HG03064 (cell line): ENCODE results near the gene SLC6A13.

Source experiments
- ATAC-seq: cut with Tn5 transposase; IDR thresholded peaks from one replicate; pipeline ENCODE4 v1.9.1; 2021; ENCODE audit warnings: low read depth; ENCODE audit not compliant: unreplicated experiment

SLC6A13 gene

GRCh38 chr12:184811-185575 is 77.6 kb downstream of the SLC6A13 start:
- no peak for ATAC-seq

DNA sequence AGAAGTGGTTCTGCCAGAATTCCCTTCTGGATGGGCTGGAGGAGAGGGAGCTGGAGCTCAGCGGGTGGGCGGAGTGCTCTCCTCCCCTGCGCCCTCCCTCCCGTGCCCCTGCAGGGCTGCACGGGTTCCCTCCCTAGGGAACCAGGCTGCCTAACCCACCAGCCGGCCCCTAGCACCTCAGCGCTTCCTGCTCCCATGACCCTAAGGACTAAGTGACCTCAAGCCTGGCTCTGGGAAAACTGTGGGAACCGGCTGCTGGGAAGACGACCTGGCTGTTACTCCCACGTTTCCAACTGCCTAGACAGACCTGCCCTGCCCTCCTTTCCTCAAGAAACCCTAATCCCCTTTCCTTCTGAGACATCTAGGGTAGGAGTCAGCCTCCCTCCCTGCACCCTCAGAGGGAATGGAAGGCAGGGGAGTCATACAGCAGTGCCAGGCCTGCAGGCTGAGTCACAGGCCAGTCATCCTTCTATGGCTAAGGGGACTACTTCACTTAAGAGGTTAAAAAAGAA is 80.2 kb downstream of the SLC6A13 start:
- ATAC-seq, result no peak

GRCh38 chr12:181921-182320 is 80.7 kb downstream of the SLC6A13 start:
- ATAC-seq, result no peak

DNA sequence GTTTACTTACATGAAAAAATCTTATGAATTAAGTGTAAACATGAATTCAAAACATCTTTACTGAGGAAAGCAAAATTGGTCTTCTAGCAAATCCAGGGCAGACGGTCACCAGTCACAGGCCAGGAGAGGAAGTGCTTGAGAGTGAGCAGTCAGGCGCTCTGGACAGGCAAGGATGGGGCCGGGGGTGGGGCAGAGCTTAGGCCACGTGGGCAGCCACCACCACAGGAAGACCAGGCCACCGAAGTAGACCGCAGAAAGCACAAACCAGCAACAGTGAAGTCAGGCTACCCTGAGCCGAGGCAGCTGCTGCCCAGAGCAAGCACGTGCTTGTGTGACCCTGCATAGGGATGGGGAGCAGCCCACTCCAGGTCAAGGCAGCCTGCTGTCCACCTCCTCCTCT is 82.2 kb downstream of the SLC6A13 start:
- ATAC-seq, result no peak

- no peak for ATAC-seq
Observed at GRCh38 chr12:179885-180284, 82.8 kb downstream of the SLC6A13 start.

DNA sequence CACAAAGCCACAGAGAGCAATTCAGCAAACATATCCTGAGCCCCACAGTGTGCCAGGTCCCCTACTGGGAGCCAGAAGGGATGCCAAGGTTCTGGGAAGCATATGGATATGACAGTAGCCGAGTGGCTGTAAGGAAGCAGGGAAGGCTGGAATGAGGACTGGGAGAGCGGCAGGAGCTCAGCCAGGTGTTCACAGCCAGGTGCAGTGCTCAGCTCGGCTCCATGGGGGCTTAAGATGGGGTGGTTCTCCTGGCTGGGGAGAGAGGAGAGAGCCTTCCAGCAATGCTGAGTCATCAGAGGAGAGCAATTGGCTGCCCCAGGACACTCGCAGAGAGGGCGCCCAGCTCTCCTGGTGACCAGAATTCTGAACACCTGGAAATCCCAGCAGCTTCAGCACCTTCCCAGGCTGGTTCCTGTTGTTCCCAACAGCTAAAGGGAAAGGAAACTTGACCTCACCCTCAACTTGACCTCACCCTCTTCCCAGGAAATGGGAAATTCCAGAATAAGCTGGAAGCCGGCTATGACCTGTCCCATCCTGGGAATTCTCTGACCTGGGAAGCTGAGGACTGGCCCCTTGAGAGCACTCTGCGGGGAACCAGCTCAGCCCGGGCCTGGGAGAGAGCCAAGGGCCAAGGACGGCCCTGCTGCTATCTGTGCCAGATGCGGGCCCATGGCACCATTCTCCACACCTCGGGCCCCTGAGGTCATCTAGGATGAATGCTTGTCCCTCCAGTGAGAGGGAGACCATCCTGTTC is 83.3 kb downstream of the SLC6A13 start:
- no peak for ATAC-seq

DNA sequence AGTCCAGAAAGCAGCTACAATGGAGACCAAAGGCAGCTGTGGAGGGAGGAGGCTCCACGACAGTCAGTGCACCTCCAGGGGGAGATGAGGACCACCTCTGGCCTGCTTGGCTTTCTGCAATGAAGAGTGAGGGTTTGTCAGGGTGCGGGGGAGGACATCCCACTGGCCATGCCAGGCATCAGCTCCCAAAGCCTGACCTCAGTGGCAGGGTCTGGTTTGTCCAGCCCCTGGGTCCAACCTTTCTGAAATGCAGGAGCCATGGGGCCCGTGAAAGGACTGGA is 83.9 kb downstream of the SLC6A13 start:
- no peak for ATAC-seq

DNA sequence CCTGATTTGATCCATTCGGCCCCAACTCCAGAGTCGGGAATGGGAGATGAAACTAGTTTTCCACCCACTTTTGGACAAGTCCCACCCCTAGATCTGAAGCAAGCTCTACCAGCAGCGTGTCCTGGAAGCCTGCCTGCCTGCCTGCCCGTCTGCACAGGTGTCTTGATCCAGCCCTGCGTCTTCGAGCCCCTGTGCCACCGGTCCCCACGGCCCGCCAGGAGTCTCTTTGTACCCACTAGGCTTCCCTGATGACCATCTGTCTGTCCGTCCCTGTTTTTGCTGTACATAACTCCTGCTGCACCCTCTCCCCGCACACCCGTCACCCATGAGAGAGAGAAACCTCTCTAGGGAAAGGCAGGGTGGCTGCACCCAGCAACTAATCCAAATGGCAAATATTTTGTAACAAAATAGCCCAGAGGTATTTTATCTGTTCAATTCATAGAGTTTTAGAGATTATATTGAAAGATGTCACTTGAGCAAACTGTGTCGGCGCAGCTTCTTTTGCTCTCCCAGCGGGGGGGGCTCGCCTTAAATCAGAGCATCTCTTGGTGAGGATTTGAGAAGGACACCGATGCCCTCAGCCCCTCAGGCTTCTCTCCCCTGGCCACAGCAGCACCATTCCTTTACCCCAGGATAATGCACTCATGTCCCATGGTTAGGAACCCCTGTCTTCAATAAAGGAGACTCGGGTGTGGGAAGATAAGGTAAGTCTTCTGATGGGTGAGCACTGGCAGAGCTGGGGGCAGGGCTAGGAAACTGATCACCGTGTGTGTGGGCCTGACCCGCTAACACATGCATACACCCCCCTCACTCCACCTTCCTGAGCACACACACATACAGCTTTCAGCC is 84.4 kb downstream of the SLC6A13 start:
- no peak for ATAC-seq

GRCh38 chr12:177336-177979 is 85.2 kb downstream of the SLC6A13 start:
- no peak for ATAC-seq

DNA sequence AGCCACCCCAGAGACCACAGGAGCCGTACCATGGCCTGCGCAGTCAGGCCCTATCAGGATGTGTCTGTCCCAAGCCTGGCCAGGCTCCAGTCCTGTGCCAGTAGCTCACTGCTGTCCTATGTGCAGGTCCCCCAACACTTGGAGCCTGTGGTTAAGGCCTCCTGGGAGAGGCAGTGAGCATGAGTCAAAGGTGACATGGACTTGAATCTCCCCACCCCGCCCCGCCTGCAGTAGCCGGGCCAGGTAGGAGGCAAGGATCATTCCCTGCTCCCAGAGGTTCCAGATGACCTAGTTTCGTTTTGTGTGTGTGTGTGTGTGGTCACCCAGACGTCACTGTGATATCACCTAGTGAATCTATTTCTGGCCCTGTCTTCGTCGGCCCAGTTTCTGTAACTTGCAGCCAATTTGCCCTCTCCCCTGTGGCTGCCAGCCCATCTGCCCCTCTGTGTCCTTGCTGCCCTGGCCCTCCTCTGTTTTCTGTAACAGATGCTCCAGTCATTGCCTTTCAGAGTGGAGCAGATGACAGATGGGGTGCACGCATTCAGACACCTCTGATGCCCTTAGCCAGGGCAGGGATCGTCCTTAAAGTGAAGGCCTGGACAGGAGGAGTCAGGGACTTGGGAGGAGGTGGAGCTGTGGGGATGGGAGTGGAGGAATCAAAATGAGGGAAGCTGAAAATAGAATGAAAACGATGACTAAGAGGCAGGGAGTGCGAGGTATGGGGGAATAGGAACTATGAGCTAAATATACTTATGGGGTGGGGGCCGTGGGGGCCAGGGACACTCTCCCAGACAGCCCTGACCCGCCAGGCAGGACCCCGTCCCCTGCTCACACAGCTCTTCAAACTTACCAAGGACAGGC is 86.1 kb downstream of the SLC6A13 start:
- no peak for ATAC-seq

DNA sequence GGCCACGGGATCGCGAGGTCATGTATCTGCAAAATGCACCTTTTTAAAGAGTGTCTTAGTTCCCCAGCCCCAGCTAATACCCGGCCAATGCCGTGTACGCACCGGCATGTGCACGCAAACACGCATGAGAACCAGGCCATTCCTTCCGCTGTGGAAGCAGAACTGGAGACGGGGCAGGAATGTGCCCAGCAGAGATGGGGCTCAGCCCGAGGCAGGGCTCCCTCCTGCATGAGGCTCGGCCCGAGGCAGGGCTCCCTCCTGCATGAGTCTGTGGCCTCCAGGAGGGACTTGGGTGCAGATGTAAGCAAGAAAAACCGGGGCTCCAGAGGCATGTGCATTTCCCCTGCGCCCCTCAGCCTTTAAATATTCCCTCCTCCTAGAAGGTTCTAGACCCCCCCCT is 86.9 kb downstream of the SLC6A13 start:
- no peak for ATAC-seq

DNA sequence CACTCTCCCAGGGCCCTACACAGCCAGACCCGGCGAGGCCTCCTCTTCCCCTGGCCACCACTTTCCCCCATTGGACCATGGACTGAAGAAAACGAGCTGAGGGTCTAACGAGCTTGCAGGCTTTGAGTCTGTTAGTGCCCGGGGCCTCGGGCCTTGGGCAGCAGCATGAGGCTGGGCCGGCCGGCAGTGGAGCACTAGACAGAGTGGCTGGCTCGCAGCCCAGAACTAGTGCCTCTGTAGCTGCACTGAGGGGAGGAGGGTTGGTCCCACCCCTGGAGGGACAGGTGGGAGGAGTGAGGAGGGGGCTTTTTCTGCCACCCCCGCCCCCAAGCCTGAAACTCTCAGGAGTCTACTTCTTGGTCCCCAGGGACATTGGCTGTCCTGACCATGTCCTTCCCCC is 87.4 kb downstream of the SLC6A13 start:
- ATAC-seq, result no peak

- ATAC-seq, result no peak
Observed at GRCh38 chr12:174596-174995, 88.0 kb downstream of the SLC6A13 start.

GRCh38 chr12:174124-174523 is 88.5 kb downstream of the SLC6A13 start:
- ATAC-seq, result no peak

DNA sequence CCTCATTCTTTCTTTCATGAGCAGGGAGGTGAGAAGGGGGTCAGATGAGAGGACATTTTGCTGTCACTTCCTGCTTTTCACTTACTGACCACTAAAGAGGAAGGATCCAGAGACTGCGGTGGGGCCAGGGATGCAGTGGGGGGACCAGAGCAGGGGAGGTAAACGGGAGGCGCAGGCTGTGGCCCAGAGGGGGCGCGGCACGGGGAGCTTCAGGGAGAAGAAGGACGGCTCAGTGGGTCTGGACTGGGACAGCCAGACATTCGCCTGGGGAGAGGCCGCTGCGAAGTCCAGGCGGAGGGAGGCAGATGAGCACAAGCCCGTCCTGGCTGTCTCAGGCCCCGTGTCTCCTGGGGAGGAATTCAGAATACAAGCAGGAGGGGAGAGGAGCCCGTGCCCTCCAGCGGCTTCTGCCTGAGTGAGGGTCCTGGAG is 89.9 kb downstream of the SLC6A13 start:
- no peak for ATAC-seq

GRCh38 chr12:171743-172676 is 90.6 kb downstream of the SLC6A13 start:
- no peak for ATAC-seq

- no peak for ATAC-seq
Observed at GRCh38 chr12:171276-171675, 91.4 kb downstream of the SLC6A13 start.
